Measurements from ENCODE around the gene NRBF2.
"Not testable (repeated sequence)": the region's sequence is repeated elsewhere in the genome, so short reads cannot be mapped to it uniquely, and the experiment has no call there.

The NRBF2 gene

DNA sequence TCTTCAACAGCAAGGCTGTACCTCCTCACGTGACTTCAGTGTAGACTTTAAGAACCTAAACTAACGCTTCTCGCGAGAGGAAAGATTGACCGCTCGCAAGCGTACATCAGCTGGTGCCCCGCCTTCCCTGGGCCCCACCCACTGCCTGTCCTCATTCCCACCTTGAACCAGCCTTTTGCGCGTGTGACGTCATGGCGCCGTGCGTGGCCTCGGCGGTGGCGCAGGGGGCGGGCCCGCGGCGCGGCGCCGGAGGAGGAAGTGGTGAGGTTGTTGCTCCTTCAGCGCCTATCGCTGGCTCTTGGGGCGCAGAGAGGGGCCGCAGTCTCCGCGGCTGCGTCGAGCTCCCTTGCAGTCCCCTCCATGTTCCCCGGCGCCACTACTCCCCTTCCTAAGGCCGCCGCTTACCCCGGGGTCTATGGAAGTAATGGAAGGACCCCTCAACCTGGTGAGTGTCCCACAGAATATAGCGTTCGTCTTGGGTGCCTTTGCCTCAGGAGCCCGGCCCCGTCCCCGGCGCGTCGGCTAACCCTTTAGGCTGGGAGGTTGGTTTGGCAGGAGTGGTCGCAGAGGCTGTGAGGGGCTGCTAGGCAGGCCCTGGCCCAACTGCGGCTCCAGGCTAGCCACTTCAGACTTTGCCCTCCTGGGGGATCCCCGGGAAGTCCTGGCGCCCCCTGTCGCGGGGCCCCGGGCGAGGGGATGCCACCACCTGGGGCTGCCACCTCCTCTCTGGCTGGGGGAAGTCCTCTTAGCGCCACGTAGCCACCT lies at the start of gene NRBF2:
TSS of gene NRBF2 (plus strand) at position 273 of the 765 bp plus-strand sequence. CDS start at position 416, 143 bp downstream.
- peak; percentile 95 for DNase-seq (ENCODE audit: low spot score)

DNA sequence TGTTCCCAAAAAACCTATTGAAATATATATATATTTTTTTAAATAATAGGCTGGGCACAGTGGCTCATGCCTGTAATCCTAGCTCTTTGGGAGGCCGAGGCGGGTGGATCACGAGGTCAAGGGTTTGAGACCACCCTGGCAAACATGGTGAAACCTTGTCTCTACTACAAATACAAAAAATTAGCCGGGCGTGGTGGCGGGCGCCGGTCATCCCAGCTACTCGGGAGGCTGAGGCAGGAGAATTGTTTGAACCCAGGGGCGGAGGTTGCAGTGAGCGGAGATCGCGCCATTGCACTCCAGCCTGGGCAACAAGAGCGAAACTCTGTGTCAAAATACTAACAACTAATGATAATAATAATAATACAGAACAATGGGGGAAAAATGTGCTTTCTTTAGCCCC lies 49.7 kb upstream of the NRBF2 start:
- not testable (repeated sequence) for DNase-seq (ENCODE audit: low spot score)

DNA sequence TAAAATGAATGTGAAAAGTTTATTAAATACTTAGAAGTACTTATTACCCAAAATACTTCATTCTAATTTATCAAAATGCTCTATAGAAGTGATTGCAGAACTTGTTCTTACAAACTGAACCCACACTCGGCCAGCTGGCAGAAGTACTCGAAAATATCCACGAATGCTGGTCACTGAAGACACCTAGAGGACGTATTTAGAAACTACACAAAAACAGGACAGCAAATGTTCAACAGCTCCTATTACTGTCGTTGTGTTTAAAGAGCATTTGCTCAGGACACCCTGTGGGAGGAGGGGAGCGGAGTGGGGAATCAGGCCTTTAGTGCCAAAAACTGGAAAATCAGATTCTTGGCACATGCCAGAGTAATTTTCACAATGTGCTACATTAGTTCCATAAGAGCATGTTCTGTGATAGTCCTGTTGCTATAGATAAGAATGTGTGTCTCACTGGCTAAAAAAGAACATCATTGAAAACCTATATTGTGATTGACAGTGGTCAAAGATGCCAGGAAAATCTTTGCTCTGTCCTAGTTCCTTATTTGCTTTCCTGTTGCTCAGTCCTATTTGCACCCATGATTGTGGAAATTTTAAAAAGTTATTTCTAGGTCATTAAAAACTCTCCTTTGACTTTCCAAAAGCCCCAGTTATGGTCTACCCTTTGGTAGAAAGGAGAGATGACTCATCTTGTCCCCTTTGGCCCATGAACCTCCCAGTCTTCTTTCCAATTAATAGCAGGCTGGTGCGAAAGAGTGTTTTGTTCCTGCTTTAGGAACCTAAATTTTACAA lies 49.0 kb upstream of the NRBF2 start:
- DNase-seq (ENCODE audit: low spot score) = no peak

DNA sequence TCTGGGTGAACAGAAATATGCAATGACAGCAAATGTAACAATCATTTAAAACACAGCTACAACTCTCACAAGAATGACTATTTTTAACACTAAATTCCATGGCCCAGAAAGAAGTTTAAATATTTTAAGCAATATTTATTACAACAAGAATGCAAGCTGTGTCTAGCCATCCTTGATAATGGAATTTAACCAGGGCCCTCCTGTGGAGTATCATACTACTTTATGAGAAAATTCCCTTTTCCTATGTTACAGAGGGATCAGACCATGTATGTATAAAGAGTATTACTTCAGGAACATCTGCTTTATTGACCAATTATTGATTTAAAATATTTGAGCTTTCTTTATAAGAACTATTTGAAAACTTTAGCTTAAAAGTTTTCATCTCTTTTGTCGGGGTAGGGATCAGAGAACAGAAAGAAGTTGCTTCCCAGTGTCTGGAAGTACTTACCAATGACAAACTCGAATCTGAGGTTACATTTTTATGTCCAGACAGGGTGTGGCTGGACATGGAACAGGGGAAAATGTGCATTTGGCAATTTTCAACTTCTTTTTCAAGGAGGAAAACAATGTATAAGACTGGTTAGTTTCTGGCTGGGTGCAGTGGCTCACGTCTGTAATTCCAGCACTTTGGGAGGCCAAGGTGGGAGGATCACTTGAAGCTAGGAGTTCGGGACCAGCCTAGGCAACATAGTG lies 48.3 kb upstream of the NRBF2 start:
- DNase-seq (ENCODE audit: low spot score) = no peak

GRCh38 chr10:63093227-63093626 lies 39.9 kb upstream of the NRBF2 start:
- no peak for DNase-seq (ENCODE audit: low spot score)

- DNase-seq (ENCODE audit: low spot score) = no peak
Observed at GRCh38 chr10:63094405-63094804, 38.7 kb upstream of the NRBF2 start.

- no peak for DNase-seq (ENCODE audit: low spot score)
Observed at GRCh38 chr10:63094881-63095280, 38.2 kb upstream of the NRBF2 start.

- no peak for DNase-seq (ENCODE audit: low spot score)
Observed at GRCh38 chr10:63099734-63100133, 33.4 kb upstream of the NRBF2 start.

DNA sequence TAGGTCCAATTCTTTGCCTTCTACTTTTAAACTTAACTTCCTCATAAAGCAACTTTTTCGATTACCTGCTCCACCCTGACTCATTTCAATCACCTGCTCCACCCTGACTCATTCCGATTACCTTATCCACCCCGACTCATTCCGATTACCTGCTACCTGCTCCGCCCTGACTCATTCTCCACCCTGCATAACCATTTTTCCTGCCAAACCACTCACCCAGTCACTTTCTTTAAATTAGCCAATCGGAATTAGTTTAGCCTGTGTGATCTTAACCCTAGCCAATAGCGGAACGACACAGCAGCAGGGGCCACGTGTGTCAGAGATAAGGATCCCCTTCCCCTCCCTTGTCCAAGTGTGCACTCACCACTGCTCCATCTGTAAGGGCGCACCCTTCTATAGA lies 32.0 kb upstream of the NRBF2 start:
- not testable (repeated sequence) for DNase-seq (ENCODE audit: low spot score)

DNA sequence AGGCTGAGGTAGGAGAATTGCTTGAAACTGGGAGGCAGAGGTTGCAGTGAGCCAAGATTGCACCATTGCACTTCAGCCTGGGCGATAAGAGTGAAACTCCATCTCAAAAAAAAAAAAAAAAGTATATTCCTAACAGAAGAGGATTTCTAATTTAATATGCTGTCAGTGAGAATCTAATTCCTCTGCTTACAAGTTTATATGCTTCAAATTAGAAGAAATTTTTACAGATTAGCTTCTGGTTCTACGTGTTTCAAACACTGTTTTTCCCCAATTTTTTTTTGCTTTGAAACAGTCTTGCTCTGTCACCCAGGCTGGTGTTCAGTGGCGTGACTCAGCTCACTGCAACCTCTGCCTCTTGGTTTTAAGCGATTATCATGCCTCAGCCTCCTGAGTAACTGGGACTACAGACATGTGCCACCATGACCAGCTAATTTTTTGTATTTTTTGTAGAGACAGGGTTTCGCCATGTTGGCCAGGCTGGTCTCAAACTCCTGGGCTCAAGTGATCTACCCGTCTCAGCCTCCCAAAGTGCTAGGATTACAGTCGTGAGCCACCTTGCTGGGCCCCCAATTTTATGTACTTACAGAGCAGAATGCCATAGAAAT lies 30.7 kb upstream of the NRBF2 start:
- not testable (repeated sequence) for DNase-seq (ENCODE audit: low spot score)

GRCh38 chr10:63103178-63103577 lies 29.9 kb upstream of the NRBF2 start:
- not testable (repeated sequence) for DNase-seq (ENCODE audit: low spot score)

DNA sequence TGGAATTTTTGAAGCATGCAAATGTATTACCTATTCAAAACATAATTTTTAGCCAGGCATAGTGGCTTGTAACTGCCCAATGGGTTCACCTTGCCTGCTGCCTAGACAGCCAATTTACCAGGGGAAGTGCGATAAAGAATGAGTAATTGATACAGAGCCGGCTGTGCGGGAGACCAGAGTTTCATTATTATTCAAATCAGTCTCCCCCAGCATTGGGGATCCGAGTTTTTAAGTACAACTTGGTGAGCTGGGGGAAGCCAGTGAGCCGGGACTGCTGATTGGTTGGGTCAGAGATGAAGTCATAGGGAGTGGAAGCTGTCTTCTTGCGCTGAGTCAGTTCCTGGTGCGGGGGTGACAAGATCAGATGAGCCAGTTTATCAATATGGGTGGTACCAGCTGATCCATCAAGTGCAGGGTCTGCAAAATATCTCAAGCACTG lies 29.1 kb upstream of the NRBF2 start:
- DNase-seq (ENCODE audit: low spot score) = no peak

- no peak for DNase-seq (ENCODE audit: low spot score)
Observed at GRCh38 chr10:63105225-63106110, 27.7 kb upstream of the NRBF2 start.

DNA sequence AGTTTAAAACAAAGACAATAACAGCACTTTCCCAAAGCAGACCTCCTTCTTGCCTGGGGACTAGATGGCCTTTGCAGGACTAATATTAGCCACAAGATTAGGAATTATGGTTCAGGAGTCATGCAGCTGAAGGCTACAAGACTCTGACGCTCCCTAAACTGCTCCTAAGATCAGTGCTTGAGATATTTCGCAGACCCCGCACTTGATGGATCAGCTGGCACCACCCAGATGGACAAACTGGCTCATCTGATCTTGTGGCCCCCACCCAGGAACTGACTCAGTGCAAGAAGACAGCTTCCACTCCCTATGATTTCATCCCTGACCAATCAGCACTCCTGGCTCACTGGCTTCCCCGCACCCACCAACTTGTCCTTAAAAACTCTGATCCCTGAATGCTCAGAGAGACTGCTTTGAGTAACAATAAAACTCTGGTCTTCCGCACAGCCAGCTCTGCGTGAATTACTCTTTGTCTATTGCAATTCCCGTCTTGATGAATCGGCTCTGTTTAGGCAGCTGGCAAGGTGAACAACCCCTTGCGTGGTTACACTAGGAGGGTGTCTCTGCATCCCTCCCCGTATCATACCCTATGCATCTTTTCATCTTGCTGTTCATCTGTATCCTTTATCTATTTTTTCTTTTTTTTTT lies 26.9 kb upstream of the NRBF2 start:
- no peak for DNase-seq (ENCODE audit: low spot score)

- DNase-seq (ENCODE audit: low spot score) = no peak
Observed at GRCh38 chr10:63107943-63108437, 25.1 kb upstream of the NRBF2 start.

- no peak for DNase-seq (ENCODE audit: low spot score)
Observed at GRCh38 chr10:63110940-63111339, 22.2 kb upstream of the NRBF2 start.

DNA sequence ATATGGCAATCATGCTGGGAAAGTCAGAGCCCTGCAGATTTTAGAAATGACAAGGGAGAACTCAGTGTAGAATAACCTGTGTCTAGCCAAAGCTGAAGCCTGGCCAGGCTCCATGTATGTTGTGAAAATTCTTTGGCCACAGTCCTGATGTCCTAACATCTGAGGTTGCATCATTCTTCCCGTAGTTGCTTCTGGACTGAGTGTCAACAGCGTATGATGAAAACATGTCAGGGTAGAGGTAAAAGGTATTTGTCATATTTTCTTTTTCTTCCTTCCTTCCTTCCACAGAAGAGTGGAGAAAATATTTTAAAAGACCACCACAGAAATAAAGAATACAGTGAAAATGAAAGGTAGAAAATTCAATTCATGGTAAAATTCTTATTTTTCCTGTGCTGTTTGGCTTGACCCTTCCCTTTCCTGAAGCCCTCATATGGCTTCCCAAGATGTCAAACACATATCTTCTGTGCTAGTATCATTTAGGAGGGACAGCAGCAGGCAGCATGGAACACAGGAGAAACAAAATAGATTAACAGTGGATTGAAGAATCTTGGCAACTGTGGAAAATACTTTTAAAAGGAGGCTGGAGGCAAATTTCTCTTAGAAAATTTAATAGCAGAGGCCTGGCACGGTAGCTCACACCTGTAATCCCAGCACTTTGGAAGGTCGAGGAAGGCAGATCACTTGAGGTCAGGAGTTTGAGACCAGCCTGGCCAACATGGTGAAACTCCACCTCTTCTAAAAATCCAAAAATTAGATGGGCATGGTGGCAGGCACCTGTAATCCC lies 18.9 kb upstream of the NRBF2 start:
- DNase-seq (ENCODE audit: low spot score) = no peak

DNA sequence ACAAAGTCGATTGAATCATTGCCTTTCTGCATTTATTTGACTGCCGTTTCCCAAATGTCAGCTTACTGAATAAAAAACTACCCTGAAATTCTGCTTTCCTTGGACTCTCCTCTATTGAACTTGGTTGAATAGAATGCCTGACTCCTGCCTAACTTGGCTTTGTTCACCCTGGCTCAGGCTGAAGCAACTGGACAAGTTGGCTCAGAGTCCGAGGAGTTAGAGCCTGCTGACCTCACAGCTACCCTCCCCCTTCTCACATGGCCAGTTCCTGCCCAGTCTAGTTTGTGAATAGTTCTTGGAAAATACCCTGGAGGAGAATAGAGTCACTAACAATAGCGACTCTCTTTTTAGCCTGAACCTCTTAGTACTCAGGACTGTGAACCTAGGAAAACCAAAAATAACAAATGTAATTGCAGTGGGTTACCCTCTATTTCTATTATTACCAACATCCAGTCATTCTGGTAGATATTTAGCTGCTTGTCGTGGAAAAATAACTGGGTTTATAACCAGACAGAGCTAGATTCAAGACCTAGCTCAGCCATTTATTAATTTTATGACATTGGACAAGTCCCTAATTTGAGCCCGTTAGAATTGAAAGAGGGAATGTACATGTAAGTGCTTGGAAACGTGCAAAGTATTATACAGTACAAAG lies 17.3 kb upstream of the NRBF2 start:
- DNase-seq (ENCODE audit: low spot score) = peak; percentile 55

DNA sequence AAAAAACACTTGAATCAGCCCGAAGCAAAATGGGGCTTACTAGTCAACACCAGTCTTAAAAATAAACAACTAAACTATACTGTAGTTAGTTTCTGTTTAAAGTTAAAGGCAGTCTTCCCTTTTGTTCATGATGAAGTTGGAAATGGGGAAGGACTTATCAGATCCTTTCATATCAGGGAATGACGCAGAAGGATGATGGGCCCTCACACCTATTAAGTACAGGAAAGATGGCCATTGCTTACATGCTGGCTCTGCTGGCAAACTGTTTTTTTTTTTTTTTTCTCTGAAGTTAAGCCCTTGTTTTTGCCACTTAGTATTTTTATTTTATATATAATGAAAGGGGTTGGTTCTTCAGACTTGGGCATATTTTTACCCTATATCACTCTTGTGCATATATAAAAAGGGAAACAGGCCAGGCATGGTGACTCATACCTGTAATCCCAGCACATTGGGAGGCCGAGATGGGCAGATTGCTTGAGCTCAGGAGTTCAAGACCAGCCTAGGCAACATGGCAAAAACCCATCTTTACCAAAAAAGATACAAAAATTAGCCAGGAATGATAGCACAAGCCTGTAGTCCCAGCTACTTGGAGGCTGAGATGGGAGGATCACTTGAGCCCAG lies 16.6 kb upstream of the NRBF2 start:
- no peak for DNase-seq (ENCODE audit: low spot score)
